Activated CD8-positive, alpha-beta memory T cell treated with anti-CD3 and anti-CD28 coated beads, Interleukin-2, amount 10 ng/mL, durations not matched to agents 7 days and 5 days (primary cell): ENCODE results near the gene DDX59. TPM values are rescaled to one million over a fixed set of nuclear protein-coding genes. Genes with fewer than 3 reads are reported as not detected.

ENCODE experiments used
- ATAC-seq: fragments of 150-1000 bp; cut with Tn5 transposase; one replicate; pipeline ENCODE4 v1.10.0; 2021; ENCODE audit warnings: moderate library complexity
- CTCF ChIA-PET: fragments of 350-600 bp; sonication (Branson Sonifier 250); formaldehyde crosslinking; loops from one replicate; lab custom pipeline; 2021; ENCODE audit warnings: antibody characterized with exemption; lab: Charles Lee
- DNase-seq: peaks from one replicate; pipeline ENCODE4 v3.0.0-alpha.2; 2020
- H3K27ac Mint-ChIP-seq: one replicate; pipeline ENCODE4 v1.8.0; 2021; ENCODE audit warnings: mild to moderate bottlenecking, mixed read lengths
- H3K27me3 Mint-ChIP-seq: one replicate; pipeline ENCODE4 v1.8.0; 2021; ENCODE audit warnings: mixed read lengths
- H3K36me3 Mint-ChIP-seq: one replicate; pipeline ENCODE4 v1.8.0; 2021; ENCODE audit warnings: mild to moderate bottlenecking, mixed read lengths
- H3K4me1 Mint-ChIP-seq: one replicate; pipeline ENCODE4 v1.8.0; 2021; ENCODE audit warnings: mixed read lengths
- H3K4me3 Mint-ChIP-seq: one replicate; pipeline ENCODE4 v1.8.0; 2021; ENCODE audit warnings: mild to moderate bottlenecking, moderate library complexity, mixed read lengths
- H3K9me3 Mint-ChIP-seq: one replicate; pipeline ENCODE4 v1.8.0; 2022; ENCODE audit warnings: low read depth, mixed read lengths
- total RNA-seq, 2 experiments: library from RNA; stranded (reverse); gene quantifications; one replicate each; pipeline ENCODE4 v1.2.3, GENCODE V29; 2021

Gene DDX59
- total RNA-seq, 2 experiments from 2014 or later = 33.6 to 35.9 TPM

DNA sequence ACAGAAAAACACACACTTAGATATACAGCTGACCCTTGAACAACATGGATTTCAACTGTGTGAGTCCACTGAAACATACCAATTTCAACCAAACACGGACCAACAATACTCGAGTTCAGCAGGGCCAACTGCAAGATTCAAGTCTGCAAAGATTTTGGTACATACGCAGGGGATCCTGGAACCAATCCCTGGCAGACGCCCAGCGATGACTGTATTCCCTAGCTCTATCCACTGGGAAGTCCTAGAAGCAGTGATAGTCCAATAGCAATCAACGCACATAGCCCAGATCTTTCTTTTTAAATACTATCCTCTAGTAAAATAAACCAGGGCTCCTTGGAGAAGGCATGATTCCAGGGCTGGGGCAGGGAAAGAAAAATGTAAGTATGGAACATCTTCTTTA, 9.0 kb downstream of the DDX59 start:
- Mint-ChIP-seq H3K27ac (no peak overlapping the region), H3K27me3 (no peaks in the 10 kb centered on the region), H3K4me3 (no peak overlapping the region), H3K9me3 (no peaks in the 10 kb centered on the region), H3K4me1 (peaks cover 33% of the 10 kb centered on the region), H3K36me3 (peaks cover 70% of the 10 kb centered on the region)
- CTCF ChIA-PET = interaction anchor here (1.0 kb wide), 1 partner anchor 39 kb away, joined by 3 read pairs; no protein-coding TSS in a partner anchor
- DNase-seq (no peak), ATAC-seq (no peak)

DNA sequence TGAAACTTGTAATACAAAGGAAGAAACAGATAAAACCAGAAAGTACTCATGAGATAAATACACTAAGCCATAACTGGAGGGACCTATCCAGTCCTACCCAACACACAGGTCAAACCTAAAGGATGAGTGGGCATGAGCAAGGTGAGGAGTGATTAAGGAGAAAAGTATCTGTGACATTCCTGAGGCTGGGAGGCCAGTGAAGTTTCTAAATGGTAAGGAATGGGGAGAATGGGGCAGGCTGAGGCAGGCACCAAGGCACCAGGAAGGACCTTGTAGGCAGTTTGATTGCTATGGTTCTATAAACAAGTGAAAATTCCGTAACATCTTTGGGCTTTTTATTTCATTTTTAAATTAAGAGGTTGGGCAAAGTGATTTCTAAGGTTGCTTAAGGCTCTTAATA, 10.4 kb downstream of the DDX59 start:
- H3K4me1 Mint-ChIP-seq = peaks cover 35% of the 10 kb centered on the region
- H3K27me3 Mint-ChIP-seq = no peaks in the 10 kb centered on the region
- H3K36me3 Mint-ChIP-seq = peaks cover 68% of the 10 kb centered on the region
- DNase-seq (no peak), ATAC-seq (no peak)
- no peak overlapping the region for H3K4me3 Mint-ChIP-seq
- CTCF ChIA-PET = interaction anchor here (1.6 kb wide), 1 partner anchor 26 kb away, joined by 3 read pairs; no protein-coding TSS in a partner anchor
- no peaks in the 10 kb centered on the region for H3K9me3 Mint-ChIP-seq
- no peak overlapping the region for H3K27ac Mint-ChIP-seq

DNA sequence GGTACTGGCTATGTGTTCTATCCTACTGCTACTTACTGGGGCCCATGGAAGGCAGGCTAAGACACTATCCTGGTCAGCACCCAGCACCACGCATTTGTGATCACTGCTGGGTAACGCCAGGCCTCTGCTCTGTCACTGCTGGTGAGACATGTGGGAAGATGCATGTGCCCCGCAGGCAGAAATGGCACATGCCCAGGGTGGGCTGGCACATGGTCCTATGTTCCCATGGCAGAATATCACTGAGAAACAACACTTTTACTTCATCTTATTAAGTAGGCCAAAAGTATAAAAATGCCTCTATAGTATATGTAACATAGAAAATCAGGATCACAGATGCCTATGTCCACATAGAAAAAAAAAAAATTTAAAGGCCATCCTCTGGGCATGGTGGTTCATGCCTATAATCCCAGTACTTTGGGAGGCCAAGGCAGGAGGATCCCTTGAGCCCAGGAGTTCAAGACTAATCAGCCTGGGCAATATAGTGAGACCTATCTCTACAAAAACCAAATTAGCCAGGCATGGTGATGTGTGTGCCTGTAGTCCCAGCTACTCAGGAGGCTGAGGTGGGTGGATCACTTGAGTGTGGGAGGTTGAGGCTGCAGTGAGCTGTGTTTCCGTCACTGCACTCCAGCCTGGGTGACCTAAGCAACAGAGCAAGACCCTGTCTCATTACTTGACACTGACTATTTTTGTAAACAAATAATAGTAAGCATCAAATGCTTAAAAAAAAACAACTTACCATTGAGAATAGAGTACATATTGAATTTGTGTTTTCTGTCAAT, 11.5 kb downstream of the DDX59 start:
- peaks cover 36% of the 10 kb centered on the region for H3K4me1 Mint-ChIP-seq
- H3K9me3 Mint-ChIP-seq = no peaks in the 10 kb centered on the region
- no peaks in the 10 kb centered on the region for H3K27me3 Mint-ChIP-seq
- peaks cover 67% of the 10 kb centered on the region for H3K36me3 Mint-ChIP-seq
- no peak overlapping the region for H3K27ac Mint-ChIP-seq
- DNase-seq (no peak), ATAC-seq (no peak)
- CTCF ChIA-PET = interaction anchor here (0.7 to 1.6 kb wide), 2 partner anchors 25 to 51 kb away, joined by 3 read pairs; no protein-coding TSS in a partner anchor
- H3K4me3 Mint-ChIP-seq = no peak overlapping the region

DNA sequence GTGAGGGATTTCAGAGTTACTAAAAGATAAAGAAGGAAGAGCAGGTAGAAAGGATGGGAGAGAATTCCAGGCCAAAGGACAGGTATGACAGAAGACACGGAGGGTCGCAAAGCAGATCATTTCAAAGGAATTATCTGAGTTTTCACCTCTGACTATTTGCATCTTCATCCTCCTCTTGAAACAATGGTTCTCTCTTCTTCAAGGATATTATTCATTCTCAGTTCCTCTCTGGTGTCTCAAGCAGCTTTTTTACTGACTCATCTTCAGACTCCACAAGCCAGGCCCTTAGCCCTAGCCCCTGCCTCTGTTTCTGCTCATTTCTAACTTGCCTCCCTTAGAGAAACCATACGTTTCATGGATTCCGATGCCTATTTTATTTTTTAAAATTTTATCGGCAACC, 15.0 kb downstream of the DDX59 start:
- no peaks in the 10 kb centered on the region for H3K9me3 Mint-ChIP-seq
- no peak for DNase-seq
- peaks cover 49% of the 10 kb centered on the region for H3K36me3 Mint-ChIP-seq
- CTCF ChIA-PET = no interaction called here
- ATAC-seq = no peak
- no peak overlapping the region for H3K4me3 Mint-ChIP-seq
- H3K27me3 Mint-ChIP-seq = no peaks in the 10 kb centered on the region
- H3K27ac Mint-ChIP-seq = no peak overlapping the region
- H3K4me1 Mint-ChIP-seq = peaks cover 31% of the 10 kb centered on the region

DNA sequence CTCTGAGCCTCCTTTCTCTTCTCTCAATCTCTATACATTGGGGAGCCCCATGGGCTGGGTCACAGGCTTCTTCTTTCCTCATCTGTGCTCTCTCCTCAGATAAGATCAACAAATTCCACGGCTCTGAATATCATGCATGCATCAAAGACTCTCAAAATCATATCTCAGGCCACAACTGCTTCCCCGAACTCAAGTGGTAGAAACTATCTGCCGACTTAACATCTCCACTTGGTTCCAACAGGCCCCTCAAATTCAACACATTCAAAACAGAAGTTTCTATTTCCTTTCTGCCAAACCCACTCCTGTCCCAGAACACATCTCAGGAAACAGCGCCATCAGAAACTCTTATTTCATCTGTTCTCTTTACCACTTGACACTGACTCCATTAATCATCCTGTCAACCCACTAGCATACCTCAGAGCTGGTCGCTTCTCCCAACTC, 16.7 kb downstream of the DDX59 start:
- Mint-ChIP-seq H3K36me3 (peaks cover 46% of the 10 kb centered on the region), H3K4me1 (peaks cover 31% of the 10 kb centered on the region), H3K9me3 (no peaks in the 10 kb centered on the region)

DNA sequence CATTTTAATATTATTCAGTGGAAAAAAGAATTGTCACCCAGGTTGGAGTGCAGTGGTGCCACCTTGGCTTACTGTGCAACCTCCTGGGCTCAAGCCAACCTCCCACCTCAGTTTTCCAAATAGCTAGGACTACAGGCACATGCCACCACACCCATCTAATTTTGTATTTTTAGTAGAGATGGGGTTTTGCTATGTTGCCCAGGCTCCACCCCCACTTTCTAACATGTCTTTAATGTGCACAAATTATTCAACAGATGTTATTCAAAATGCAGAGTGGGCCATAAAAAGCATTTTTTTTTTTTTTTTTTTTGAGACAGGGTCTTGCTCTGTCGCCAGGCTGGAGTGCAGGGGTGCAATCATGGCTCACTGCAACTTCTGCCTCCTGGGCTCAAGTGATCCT, 17.3 kb downstream of the DDX59 start:
- Mint-ChIP-seq H3K9me3 (no peaks in the 10 kb centered on the region), H3K27ac (no peak overlapping the region), H3K4me3 (no peak overlapping the region), H3K27me3 (no peaks in the 10 kb centered on the region), H3K36me3 (peaks cover 43% of the 10 kb centered on the region), H3K4me1 (peaks cover 31% of the 10 kb centered on the region)
- ATAC-seq (no peak), DNase-seq (no peak)
- CTCF ChIA-PET = interaction anchor here (0.7 to 1.4 kb wide), 3 partner anchors 25 to 467 kb away, joined by 3 to 8 read pairs (median 3); no protein-coding TSS in a partner anchor

More for the DNA sequence above, 16.7 kb downstream of the DDX59 start:
- DNase-seq = no peak
- Mint-ChIP-seq H3K27ac (peak overlapping the region; percentile 80), H3K27me3 (no peaks in the 10 kb centered on the region), H3K4me3 (peak overlapping the region; percentile 5)
- ATAC-seq = peak; percentile 67
- CTCF ChIA-PET = no interaction called here

DNA sequence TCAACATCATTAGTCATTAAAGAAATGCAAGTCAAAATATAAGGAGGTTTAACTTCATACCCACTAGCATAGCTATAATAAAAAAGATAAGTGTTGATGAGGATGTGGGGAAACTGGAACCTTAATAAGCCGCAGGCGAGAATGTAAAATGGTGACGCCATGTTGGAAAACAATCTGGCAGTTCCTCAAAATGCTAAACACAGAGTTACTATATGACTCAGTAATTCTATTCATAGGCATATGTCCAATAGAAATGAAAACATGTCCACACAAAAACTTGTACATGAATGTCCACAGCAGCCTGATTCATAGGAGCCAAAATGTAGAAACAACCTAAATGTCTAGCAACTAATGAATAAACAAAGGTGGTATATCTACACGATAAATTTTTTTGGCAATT, 23.2 kb downstream of the DDX59 start:
- CTCF ChIA-PET = no interaction called here
- no peaks in the 10 kb centered on the region for H3K9me3 Mint-ChIP-seq
- no peaks in the 10 kb centered on the region for H3K27me3 Mint-ChIP-seq
- no peak overlapping the region for H3K4me3 Mint-ChIP-seq
- H3K27ac Mint-ChIP-seq = no peak overlapping the region
- H3K4me1 Mint-ChIP-seq = no peaks in the 10 kb centered on the region
- peaks cover 31% of the 10 kb centered on the region for H3K36me3 Mint-ChIP-seq
- ATAC-seq = no peak
- DNase-seq = no peak

DNA sequence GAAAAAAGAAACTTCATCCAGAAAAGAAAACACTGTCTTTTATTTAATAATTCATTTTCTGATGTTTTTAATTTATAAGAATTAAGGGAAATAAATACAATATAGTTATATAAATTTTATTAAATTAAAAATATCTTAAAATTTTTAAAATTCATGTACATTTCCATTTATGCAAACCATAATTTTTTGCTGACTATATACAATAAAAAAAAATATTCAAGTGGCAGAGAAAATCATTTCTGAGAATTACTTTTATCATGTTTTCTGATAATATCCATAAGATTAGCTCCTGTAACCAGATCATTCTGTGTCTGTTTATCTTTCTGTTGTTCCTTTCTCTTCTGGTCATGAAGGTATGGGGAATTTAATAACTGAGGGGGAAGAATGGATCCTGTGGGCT, 25.7 kb downstream of the DDX59 start:
- CTCF ChIA-PET = interaction anchor here (1.5 kb wide), 1 partner anchor 26 kb away, joined by 3 read pairs; the partner anchor contains the start of gene DDX59

DNA sequence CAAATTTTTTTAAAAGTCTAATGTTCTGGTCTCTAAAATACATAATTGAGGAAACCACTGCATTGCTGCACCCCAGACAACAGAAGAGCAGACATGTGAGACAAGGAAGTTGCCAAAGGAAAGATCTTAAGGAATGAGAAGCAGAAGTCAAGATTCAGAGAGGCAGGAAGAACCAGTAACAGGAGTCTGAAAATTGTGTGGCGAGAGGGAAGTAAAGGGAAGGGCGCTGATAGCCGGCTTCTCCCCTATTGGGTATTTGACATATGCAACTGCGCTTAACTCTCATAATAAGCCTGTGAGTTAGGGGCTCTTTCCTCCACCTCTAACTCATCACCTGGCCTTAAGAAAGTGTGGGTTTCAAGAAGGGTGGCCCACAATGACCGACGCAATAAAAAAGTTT, 27.2 kb downstream of the DDX59 start:
- no peaks in the 10 kb centered on the region for H3K9me3 Mint-ChIP-seq
- CTCF ChIA-PET = interaction anchor here (1.3 kb wide), 1 partner anchor 20 kb away, joined by 3 read pairs; no protein-coding TSS in a partner anchor
- no peak for DNase-seq
- peaks cover 8% of the 10 kb centered on the region for H3K4me1 Mint-ChIP-seq
- no peak overlapping the region for H3K4me3 Mint-ChIP-seq
- no peak overlapping the region for H3K27ac Mint-ChIP-seq
- H3K36me3 Mint-ChIP-seq = peaks cover 30% of the 10 kb centered on the region
- no peak for ATAC-seq
- no peaks in the 10 kb centered on the region for H3K27me3 Mint-ChIP-seq

More for the DNA sequence above, 25.7 kb downstream of the DDX59 start:
- no peaks in the 10 kb centered on the region for H3K27me3 Mint-ChIP-seq
- ATAC-seq = no peak
- no peak for DNase-seq
- H3K4me1 Mint-ChIP-seq = peaks cover 8% of the 10 kb centered on the region
- no peak overlapping the region for H3K27ac Mint-ChIP-seq
- H3K9me3 Mint-ChIP-seq = no peaks in the 10 kb centered on the region
- no peak overlapping the region for H3K4me3 Mint-ChIP-seq
- peaks cover 34% of the 10 kb centered on the region for H3K36me3 Mint-ChIP-seq

DNA sequence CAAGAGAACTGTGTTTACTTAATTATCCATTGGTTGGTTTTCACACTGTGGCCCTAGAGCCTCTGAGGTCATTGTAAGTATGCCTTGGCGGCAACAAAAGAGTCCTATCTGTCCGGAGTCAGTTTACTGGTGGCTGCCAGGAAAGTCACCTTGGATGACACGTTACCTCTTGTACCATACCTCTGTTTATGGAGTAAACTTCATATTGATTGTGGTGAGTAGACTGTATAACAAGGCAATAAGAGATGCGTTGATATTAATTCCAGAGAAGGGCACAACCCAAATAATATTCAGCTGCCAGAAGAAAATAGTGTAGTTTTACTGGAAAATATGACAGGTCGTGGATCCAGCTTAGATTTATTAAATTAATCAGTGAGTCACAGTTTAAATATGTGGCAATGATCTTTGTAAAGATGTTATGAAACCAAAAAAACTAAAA, 28.7 kb downstream of the DDX59 start:
- Mint-ChIP-seq H3K27me3 (no peaks in the 10 kb centered on the region), H3K4me1 (peaks cover 8% of the 10 kb centered on the region), H3K9me3 (no peaks in the 10 kb centered on the region), H3K36me3 (peaks cover 18% of the 10 kb centered on the region), H3K27ac (no peak overlapping the region), H3K4me3 (no peak overlapping the region)
- DNase-seq (no peak), ATAC-seq (no peak)
- CTCF ChIA-PET = no interaction called here

DNA sequence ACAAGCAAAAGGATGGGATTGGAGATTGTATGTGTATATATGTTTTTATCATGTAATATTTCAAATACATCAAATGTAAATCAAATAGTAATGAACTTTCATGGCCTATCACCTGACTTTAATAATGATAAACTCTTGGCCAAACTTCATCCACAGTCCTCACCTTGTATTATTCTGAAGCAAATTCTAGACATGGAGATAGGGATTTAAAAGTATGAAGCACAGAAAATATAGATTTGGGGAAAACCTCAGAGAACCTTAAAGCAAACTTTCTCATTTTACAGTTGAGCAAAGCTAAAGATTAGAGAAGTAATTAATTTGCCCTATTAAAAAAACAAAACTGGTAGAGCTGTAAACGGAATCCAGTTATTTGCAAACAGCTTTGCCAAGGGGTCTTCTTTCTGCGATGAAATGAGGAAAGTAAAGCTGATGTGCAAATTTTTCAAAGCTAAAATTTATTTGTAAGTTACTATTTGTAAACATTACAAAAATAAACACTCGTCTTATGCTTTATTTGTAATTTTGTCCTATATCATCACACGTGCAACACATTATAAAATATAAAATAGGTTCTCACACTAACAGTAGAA, 29.2 kb downstream of the DDX59 start:
- H3K4me3 Mint-ChIP-seq = no peak overlapping the region
- H3K27me3 Mint-ChIP-seq = no peaks in the 10 kb centered on the region

DNA sequence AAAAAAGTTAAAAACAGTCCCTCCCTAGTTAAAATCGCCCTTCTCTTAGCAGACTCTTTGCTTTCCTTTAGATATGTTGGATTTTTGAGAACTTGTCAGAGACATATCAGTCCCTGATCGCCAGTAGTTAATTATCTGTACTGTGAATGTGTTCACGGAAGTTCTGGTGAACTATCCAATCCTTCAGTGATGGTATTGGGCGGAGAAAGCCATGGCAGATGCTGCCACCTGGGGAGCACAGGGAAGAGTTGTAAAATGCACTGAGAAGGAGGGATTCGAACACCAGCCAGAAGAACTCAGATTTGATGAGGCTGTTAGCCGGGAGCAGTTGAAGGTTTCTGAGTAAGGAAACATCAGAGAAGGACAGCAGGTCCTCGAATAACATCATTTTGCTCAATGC, 31.6 kb downstream of the DDX59 start:
- ATAC-seq = no peak
- no peak for DNase-seq
- H3K4me3 Mint-ChIP-seq = no peak overlapping the region
- peaks cover 8% of the 10 kb centered on the region for H3K4me1 Mint-ChIP-seq
- H3K36me3 Mint-ChIP-seq = peaks cover 10% of the 10 kb centered on the region
- H3K27ac Mint-ChIP-seq = no peak overlapping the region
- no peaks in the 10 kb centered on the region for H3K27me3 Mint-ChIP-seq
- no peaks in the 10 kb centered on the region for H3K9me3 Mint-ChIP-seq
- CTCF ChIA-PET = interaction anchor here (0.6 kb wide), 1 partner anchor 27 kb away, joined by 3 read pairs; no protein-coding TSS in a partner anchor

More for the DNA sequence above, 29.2 kb downstream of the DDX59 start:
- H3K36me3 Mint-ChIP-seq = peaks cover 16% of the 10 kb centered on the region
- no peak overlapping the region for H3K27ac Mint-ChIP-seq
- DNase-seq (no peak), ATAC-seq (no peak)
- peaks cover 8% of the 10 kb centered on the region for H3K4me1 Mint-ChIP-seq
- H3K9me3 Mint-ChIP-seq = no peaks in the 10 kb centered on the region
- CTCF ChIA-PET = no interaction called here

DNA sequence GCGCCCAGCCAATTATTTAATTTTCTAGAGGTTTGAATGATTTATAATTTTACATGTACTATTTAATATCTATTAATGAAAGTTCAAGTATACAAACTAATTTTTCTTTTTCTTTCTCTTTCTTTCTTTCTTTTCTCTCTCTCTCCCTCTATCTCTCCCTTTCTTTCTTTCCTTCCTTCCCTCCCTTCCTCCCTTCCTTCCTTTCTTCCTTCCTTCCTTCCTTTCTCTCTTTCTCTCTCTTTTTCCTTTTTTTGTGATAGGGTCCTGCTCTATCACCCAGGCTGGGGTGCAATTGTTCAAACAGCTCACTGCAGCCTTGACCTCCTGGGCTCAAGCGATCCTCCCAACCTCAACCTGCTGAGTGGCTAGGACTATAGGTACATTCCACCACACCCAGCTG, 33.0 kb downstream of the DDX59 start:
- ATAC-seq = no peak
- H3K4me3 Mint-ChIP-seq = no peak overlapping the region
- CTCF ChIA-PET = no interaction called here
- H3K27ac Mint-ChIP-seq = no peak overlapping the region
- H3K36me3 Mint-ChIP-seq = peaks cover 8% of the 10 kb centered on the region
- peaks cover 8% of the 10 kb centered on the region for H3K4me1 Mint-ChIP-seq
- no peaks in the 10 kb centered on the region for H3K9me3 Mint-ChIP-seq
- H3K27me3 Mint-ChIP-seq = no peaks in the 10 kb centered on the region
- no peak for DNase-seq
